HG03175 (cell line): ENCODE data around the gene DACT2.
"Not testable (repeated sequence)": the region's sequence is repeated elsewhere in the genome, so short reads cannot be mapped to it uniquely, and the experiment has no call there.

ENCODE experiments used
- ATAC-seq: cut with Tn5 transposase; IDR thresholded peaks from one replicate; pipeline ENCODE4 v1.9.1; 2021; ENCODE audit warnings: mild to moderate bottlenecking, moderate library complexity; ENCODE audit not compliant: unreplicated experiment

Gene DACT2, protein sequence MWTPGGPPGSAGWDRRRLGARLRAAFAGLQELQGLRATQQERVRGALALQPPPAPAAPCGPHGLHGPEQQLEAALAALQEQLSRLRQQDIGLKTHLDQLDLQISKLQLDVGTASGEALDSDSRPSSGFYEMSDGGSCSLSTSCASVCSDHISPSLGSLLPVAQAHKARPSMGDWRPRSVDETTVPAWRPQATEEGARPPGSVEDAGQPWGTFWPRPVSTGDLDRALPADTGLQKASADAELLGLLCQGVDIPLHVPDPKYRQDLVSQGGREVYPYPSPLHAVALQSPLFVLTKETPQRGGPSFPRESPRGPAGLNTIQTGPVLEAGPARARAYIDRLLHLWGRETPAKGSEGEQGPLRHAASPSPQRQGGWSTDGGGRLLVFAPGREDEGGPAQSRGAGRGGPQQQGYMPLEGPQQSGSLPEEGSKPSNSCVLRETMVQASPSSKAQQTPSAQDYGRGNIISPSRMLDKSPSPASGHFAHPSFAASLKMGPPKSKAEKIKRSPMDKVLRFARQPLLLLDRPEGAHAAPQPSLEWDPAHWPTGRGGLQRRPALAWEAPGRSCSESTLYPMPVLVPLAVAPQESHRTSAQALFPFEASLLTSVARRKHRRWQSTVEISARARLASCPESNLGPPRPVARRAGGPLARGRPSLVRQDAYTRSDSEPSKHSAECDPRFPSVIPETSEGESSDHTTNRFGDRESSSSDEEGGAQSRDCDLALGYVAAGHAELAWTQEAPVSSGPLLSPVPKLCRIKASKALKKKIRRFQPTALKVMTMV

GRCh38 chr6:168319279-168320111 is at the start of gene DACT2:
Gene DACT2, minus strand, starts transcription at chr6:168319777. Its CDS starts 144 bp downstream, at chr6:168319633.
- no peak for ATAC-seq

DNA sequence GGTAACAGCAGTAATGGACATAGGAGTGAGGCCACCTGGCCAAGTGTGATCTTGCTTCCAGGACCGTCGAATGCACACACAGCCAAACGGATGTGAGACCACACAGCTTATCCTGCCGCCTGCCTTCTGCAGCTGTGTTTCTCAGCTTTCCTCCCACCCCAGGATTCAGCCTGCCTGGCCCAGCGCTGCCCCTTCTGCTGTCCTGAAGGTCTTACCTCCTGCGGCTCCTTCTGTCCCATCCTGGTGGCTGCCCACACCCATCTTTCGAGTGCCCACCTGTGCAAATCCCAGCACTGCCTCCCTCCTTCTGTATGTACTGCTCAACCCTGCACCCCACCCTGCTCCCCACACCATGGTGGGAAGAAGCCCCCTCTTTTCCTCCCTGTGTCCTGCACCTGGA is 49.4 kb upstream of the DACT2 start:
- no peak for ATAC-seq

DNA sequence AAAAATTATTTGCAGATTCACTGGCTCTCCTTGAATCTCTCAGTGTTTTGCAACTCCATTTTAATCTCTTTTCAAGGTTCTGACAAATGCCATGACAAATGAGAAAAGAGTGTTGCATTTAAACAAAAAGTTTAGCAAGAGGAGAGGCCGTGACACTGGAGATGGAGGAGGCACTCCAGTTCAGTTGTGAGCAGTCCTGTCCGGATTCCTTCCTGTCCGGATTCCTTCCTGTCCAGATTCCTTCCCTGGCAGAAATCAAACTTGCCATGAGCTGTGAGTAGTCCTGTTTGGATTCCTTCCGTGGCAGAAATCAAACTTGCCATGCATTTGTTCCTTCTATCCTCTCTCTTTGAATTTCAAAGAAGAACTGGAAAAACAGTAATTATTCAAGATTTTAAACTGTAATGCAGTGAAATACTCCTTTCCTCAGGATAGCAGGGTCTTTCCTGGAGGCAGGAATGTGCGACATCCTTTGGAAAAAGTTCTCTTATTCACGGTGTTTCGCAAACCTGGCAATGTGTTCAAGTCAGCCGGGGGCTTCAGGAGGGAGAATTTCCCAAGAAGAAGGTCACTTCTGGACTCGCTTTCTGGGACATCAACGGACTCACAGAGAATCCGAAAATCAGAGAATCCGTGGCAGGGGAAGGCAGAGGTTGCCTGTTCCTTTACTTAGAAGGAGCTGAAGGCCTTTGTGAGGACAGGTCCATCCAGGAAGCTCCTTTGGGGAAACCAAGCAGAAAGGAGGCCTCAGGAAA is 48.7 kb upstream of the DACT2 start:
- ATAC-seq = no peak

- no peak for ATAC-seq
These were observed 47.7 kb upstream of the DACT2 start for GRCh38 chr6:168367285-168367751.

DNA sequence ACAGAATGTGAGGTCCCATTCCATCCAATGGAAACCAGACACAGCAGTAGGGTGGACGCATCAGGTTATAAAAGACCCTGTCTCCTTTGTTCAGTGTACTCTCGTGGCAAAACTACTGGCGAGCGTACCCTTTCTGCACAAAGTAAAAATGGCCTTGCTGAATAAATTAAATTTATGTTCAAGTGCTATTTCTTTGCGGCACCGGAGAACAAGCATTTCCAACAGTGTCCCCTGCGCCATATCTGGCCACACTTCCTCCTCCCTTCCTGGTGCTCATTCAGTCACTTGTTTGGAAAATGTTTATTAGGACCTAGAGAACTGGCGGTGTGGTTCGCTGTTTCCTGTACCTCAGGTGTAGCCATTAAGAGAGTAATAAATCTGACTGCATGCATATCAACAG is 46.9 kb upstream of the DACT2 start:
- ATAC-seq = no peak

- ATAC-seq = no peak
These were observed 46.0 kb upstream of the DACT2 start for GRCh38 chr6:168365422-168366165.

GRCh38 chr6:168364793-168365421 is 45.3 kb upstream of the DACT2 start:
- ATAC-seq = no peak

DNA sequence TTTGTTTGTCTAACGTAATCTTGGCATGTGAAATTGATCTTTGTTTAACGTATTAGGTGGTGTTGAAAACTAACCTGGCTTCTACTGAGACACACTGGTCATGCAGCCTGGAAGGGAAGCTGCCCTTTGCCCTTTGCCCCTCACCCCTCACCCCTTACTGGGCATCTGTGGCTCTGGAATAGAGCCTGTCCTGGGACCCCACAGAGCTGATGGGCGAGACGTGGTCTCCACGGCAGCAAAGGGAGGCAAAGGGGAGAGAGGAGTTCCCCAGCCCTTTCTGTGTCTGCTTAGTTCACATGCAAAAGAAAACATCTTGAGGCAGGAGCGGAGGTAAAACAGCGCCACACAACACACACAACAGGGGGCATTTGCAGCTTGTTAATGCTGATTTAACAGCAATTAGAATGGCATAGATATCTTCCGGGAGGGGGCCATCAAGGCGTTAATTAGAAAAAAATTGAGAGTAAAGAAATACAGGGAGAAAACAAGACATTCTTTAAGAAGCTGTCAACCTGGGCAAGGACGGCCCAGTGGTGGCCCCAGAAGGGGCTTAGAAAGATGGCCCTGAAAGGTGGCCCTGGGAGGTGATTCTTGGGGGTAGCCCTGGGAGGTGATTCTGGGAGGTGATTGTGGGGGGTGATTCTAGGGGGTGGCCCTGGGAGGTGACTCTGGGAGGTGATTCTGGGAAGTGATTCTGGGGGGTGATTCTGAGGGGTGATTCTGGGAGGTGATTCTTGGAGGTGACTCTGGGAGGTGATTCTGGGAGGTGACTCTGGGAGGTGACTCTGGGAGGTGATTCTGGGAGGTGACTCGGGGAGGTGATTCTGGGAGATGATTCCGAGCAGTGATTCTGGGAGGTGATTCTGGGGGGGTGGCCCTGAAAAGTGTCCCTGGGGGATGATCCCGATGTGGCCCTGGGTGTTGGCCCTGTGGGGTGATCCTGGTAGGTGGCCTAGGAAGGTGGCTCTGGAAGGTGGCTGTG is 44.5 kb upstream of the DACT2 start:
- ATAC-seq = no peak

GRCh38 chr6:168363302-168363701 is 43.7 kb upstream of the DACT2 start:
- ATAC-seq = no peak

- no peak for ATAC-seq
These were observed 42.9 kb upstream of the DACT2 start for GRCh38 chr6:168362276-168362990.

DNA sequence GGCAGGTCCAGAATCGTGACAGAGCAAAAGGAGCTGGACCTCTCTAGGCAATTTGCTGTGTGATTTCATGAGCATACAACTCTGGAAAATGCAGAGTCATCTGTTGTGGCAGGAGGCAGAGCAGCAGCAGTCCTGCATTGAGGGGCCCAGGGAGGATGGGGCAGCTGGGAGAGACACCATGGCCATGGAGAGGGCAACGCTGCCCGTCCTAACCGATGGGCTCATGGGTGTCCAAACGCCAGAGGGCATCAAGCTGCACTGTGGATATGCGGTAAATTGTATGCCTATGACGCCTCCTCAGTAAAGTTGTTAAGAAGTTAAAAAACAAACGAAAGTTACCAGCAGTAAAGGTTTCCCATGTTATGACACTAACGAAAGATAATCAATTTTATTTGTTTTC is 42.2 kb upstream of the DACT2 start:
- no peak for ATAC-seq

- no peak for ATAC-seq
These were observed 40.2 kb upstream of the DACT2 start for GRCh38 chr6:168359794-168360193.

GRCh38 chr6:168358842-168359420 is 39.4 kb upstream of the DACT2 start:
- no peak for ATAC-seq

GRCh38 chr6:168356872-168357271 is 37.3 kb upstream of the DACT2 start:
- ATAC-seq = not testable (repeated sequence)

GRCh38 chr6:168355716-168356522 is 36.3 kb upstream of the DACT2 start:
- ATAC-seq = no peak

GRCh38 chr6:168354338-168354737 is 34.8 kb upstream of the DACT2 start:
- ATAC-seq = no peak
